H9 (cell line): ENCODE data around the gene GOLGA7B. TPM values are rescaled to one million over a fixed set of nuclear protein-coding genes. Genes with fewer than 3 reads are reported as not detected.

ENCODE experiments used
- DNase-seq: peaks from one replicate; pipeline ENCODE4 v3.0.0-alpha.2; 2017
- H2AFZ ChIP-seq: one replicate; pipeline ENCODE4 v1.6.1; 2013; ENCODE audit warnings: mild to moderate bottlenecking, low read length, control low read depth, moderate library complexity
- H2AK5ac ChIP-seq: 2 replicates; pipeline ENCODE4 v1.6.1; 2013; ENCODE audit warnings: low read length, control low read depth, mixed read lengths; ENCODE audit not compliant: insufficient read length
- H2BK120ac ChIP-seq: one replicate; pipeline ENCODE4 v1.6.1; 2013; ENCODE audit warnings: low read depth, mild to moderate bottlenecking, low read length, control low read depth, inconsistent platforms; ENCODE audit not compliant: poor library complexity, severe bottlenecking
- H2BK12ac ChIP-seq: 2 replicates; pipeline ENCODE4 v1.6.1; 2013; ENCODE audit warnings: low read length, control low read depth, mixed read lengths, low read depth; ENCODE audit not compliant: insufficient read length
- H2BK15ac ChIP-seq: 2 replicates; pipeline ENCODE4 v1.6.1; 2013; ENCODE audit warnings: low read depth, low read length, control low read depth
- H2BK20ac ChIP-seq: one replicate; pipeline ENCODE4 v1.6.1; 2013; ENCODE audit warnings: low read depth, mild to moderate bottlenecking, low read length, control low read depth, inconsistent platforms; ENCODE audit not compliant: poor library complexity, severe bottlenecking
- H2BK5ac ChIP-seq: 2 replicates; pipeline ENCODE4 v1.6.1; 2013; ENCODE audit warnings: low read length, control low read depth, mixed read lengths; ENCODE audit not compliant: insufficient read length
- H3K14ac ChIP-seq: 2 replicates; pipeline ENCODE4 v1.6.1; 2013; ENCODE audit warnings: low read length, control low read depth; ENCODE audit not compliant: insufficient read depth
- H3K18ac ChIP-seq: 2 replicates; pipeline ENCODE4 v1.6.1; 2013; ENCODE audit warnings: low read depth, mild to moderate bottlenecking, mixed read lengths, low read length, control low read depth; ENCODE audit not compliant: insufficient read length
- H3K23ac ChIP-seq: 2 replicates; pipeline ENCODE4 v1.6.1; 2013; ENCODE audit warnings: low read length, control low read depth, mixed read lengths, low read depth; ENCODE audit not compliant: insufficient read length
- H3K23me2 ChIP-seq: 2 replicates; pipeline ENCODE4 v1.6.1; 2013; ENCODE audit warnings: low read depth, mild to moderate bottlenecking, mixed read lengths, low read length, control low read depth; ENCODE audit not compliant: insufficient read length, poor library complexity, severe bottlenecking
- H3K27ac ChIP-seq: 2 replicates; pipeline ENCODE4 v1.5.1; 2013; ENCODE audit warnings: low read length, control low read depth, mixed read lengths, low read depth; ENCODE audit not compliant: insufficient read length
- H3K27me3 ChIP-seq: 2 replicates; pipeline ENCODE4 v1.6.1; 2013; ENCODE audit warnings: low read length, control low read depth, inconsistent platforms; ENCODE audit not compliant: insufficient read depth
- H3K4ac ChIP-seq: 2 replicates; pipeline ENCODE4 v1.6.1; 2013; ENCODE audit warnings: low read depth, mild to moderate bottlenecking, control low read depth, inconsistent platforms, low read length, moderate library complexity
- H3K4me1 ChIP-seq: 2 replicates; pipeline ENCODE4 v1.6.1; 2013; ENCODE audit warnings: low read length, control low read depth, inconsistent platforms; ENCODE audit not compliant: insufficient read depth
- H3K4me2 ChIP-seq: 2 replicates; pipeline ENCODE4 v1.6.1; 2013; ENCODE audit warnings: low read length, control low read depth, mixed read lengths; ENCODE audit not compliant: insufficient read length, insufficient read depth
- H3K56ac ChIP-seq: 2 replicates; pipeline ENCODE4 v1.6.1; 2013; ENCODE audit warnings: low read depth, mild to moderate bottlenecking, mixed read lengths, low read length, control low read depth; ENCODE audit not compliant: insufficient read length
- H3K79me1 ChIP-seq: 2 replicates; pipeline ENCODE4 v1.6.1; 2013; ENCODE audit warnings: low read depth, mild to moderate bottlenecking, moderate library complexity, low read length, control low read depth, inconsistent platforms; ENCODE audit not compliant: insufficient read depth, poor library complexity, severe bottlenecking
- H3K79me2 ChIP-seq: 2 replicates; pipeline ENCODE4 v1.6.1; 2013; ENCODE audit warnings: low read length, control low read depth, inconsistent platforms; ENCODE audit not compliant: insufficient read depth
- H3K9ac ChIP-seq: 2 replicates; pipeline ENCODE4 v1.6.1; 2013; ENCODE audit warnings: low read length, control low read depth, mixed read lengths; ENCODE audit not compliant: insufficient read length; ENCODE audit errors: extremely low read depth
- H3K9me3 ChIP-seq: one replicate; pipeline ENCODE4 v1.6.1; 2013; ENCODE audit warnings: low read depth, low read length, inconsistent platforms; ENCODE audit not compliant: control insufficient read depth
- H3T11ph ChIP-seq: one replicate; pipeline ENCODE4 v1.6.1; 2013; ENCODE audit warnings: mild to moderate bottlenecking, low read length, control low read depth, inconsistent platforms
- H4K20me1 ChIP-seq: one replicate; pipeline ENCODE4 v1.6.1; 2013; ENCODE audit not compliant: control insufficient read depth, insufficient read length, insufficient read depth
- H4K5ac ChIP-seq: 2 replicates; pipeline ENCODE4 v1.6.1; 2013; ENCODE audit warnings: low read depth, mild to moderate bottlenecking, mixed read lengths, low read length, control low read depth; ENCODE audit not compliant: insufficient read length
- H4K8ac ChIP-seq: replicated peaks from 2 replicates; pipeline ENCODE4 v1.6.1; 2013; ENCODE audit warnings: low read length, control low read depth, mixed read lengths, low read depth; ENCODE audit not compliant: insufficient read length
- H4K91ac ChIP-seq: 2 replicates; pipeline ENCODE4 v1.6.1; 2013; ENCODE audit warnings: low read depth, mild to moderate bottlenecking, moderate library complexity, mixed read lengths, low read length, control low read depth; ENCODE audit not compliant: insufficient read length
- H3K27ac Mint-ChIP-seq, 3 experiments: 2 replicates in 2 of 3; 3 replicates in 1 of 3; pipeline ENCODE4 v1.8.0; 2020 to 2021; ENCODE audit warnings: mixed read lengths in 3 of 3, mild to moderate bottlenecking in 1 of 3, moderate library complexity in 1 of 3
- H3K27me3 Mint-ChIP-seq: 2 replicates; pipeline ENCODE4 v1.8.0; 2021; ENCODE audit warnings: low read depth, mild to moderate bottlenecking, moderate library complexity, mixed read lengths
- H3K36me3 Mint-ChIP-seq, 3 experiments: 2 replicates in 2 of 3; 3 replicates in 1 of 3; pipeline ENCODE4 v1.8.0; 2020 to 2021; ENCODE audit warnings: low read depth in 3 of 3, mixed read lengths in 3 of 3; ENCODE audit not compliant: insufficient read depth in 1 of 3
- H3K4me1 Mint-ChIP-seq, 2 experiments: 2 replicates each; pipeline ENCODE4 v1.8.0; 2020; ENCODE audit warnings: mixed read lengths in 2 of 2
- H3K4me3 Mint-ChIP-seq, 2 experiments: 2 replicates in 1 of 2; 3 replicates in 1 of 2; pipeline ENCODE4 v1.8.0; 2020 to 2021; ENCODE audit warnings: mild to moderate bottlenecking in 2 of 2, mixed read lengths in 2 of 2, moderate library complexity in 1 of 2
- H3K9me3 Mint-ChIP-seq, 2 experiments: 2 replicates in 1 of 2; 3 replicates in 1 of 2; pipeline ENCODE4 v1.8.0; 2020; ENCODE audit warnings: mild to moderate bottlenecking in 2 of 2, mixed read lengths in 2 of 2, moderate library complexity in 1 of 2
- WGBS: extraction: QIAGEN DNeasy Blood & Tissue Kit; methylation state at CpG from one replicate; pipeline ENCODE4 v1.1.7; 2013; ENCODE audit warnings: missing lambda C conversion rate, low lambda C conversion rate, mixed read lengths; ENCODE audit not compliant: insufficient read length; ENCODE audit errors: extremely low coverage; 5-methylcytosine and 5-hydroxymethylcytosine counted together
- total RNA-seq: library from RNA; stranded (reverse); gene quantifications from 2 replicates; pipeline ENCODE4 v1.2.1, GENCODE V29; 2021
- TF ChIP-seq, protein P1 (sequence below): fragments of 200-600 bp; sonication (generic); conservative IDR thresholded peaks from 3 replicates; pipeline ENCODE4 v1.8.0; 2021; ENCODE audit warnings: antibody characterized with exemption, mild to moderate bottlenecking

Gene GOLGA7B
- total RNA-seq, 1 experiment from 2014 or later, result 0.04 TPM

DNA sequence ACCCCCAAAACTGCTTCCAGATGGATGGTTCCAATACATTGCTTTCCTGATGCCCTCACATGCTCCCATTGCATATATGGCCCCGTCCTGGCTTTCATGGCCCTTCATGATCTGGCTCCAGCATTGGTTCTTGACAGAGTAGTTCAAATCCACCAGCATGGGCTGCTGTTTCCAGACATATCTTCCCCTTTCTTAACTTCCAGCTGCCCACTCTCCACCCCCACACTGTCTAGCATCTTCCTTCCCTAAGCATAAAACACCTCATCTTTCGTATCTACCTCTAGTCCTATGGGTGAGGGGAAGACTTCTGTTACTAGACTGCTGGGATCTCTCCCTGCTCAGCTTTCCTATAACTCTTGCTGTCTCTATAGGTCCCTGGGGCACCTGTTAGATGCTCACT lies 13.2 kb upstream of the GOLGA7B start:
- Histone ChIP-seq H2BK5ac (no peak overlapping the region), H4K20me1 (no peaks in the 10 kb centered on the region), H2BK20ac (no peak overlapping the region), H3K79me2 (no peaks in the 10 kb centered on the region), H3K27ac (no peak overlapping the region), H3K27me3 (no peaks in the 10 kb centered on the region), H2BK120ac (no peak overlapping the region), H2AK5ac (no peak overlapping the region), H2BK15ac (no peak overlapping the region), H3K56ac (no peak overlapping the region), H4K5ac (no peak overlapping the region), H4K91ac (no peak overlapping the region), H3T11ph (no peak overlapping the region), H3K4ac (no peak overlapping the region), H3K79me1 (no peaks in the 10 kb centered on the region), H3K23ac (no peak overlapping the region), H3K23me2 (no peaks in the 10 kb centered on the region), H3K4me2 (no peak overlapping the region), H3K4me1 (no peaks in the 10 kb centered on the region), H4K8ac (no peak overlapping the region), H3K9me3 (no peaks in the 10 kb centered on the region), H3K18ac (no peak overlapping the region), H3K14ac (no peak overlapping the region), H3K9ac (no peak overlapping the region), H2AFZ (no peak overlapping the region), H2BK12ac (no peak overlapping the region)
- no peak for DNase-seq
- no peak overlapping the region for H3K4me3 Mint-ChIP-seq
- TF ChIP-seq, protein P1, sequence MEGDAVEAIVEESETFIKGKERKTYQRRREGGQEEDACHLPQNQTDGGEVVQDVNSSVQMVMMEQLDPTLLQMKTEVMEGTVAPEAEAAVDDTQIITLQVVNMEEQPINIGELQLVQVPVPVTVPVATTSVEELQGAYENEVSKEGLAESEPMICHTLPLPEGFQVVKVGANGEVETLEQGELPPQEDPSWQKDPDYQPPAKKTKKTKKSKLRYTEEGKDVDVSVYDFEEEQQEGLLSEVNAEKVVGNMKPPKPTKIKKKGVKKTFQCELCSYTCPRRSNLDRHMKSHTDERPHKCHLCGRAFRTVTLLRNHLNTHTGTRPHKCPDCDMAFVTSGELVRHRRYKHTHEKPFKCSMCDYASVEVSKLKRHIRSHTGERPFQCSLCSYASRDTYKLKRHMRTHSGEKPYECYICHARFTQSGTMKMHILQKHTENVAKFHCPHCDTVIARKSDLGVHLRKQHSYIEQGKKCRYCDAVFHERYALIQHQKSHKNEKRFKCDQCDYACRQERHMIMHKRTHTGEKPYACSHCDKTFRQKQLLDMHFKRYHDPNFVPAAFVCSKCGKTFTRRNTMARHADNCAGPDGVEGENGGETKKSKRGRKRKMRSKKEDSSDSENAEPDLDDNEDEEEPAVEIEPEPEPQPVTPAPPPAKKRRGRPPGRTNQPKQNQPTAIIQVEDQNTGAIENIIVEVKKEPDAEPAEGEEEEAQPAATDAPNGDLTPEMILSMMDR, result no peak
- H3K4me1 Mint-ChIP-seq, result no peaks in the 10 kb centered on the region
- peaks cover 0 to 5% of the 10 kb centered on the region in 2 experiments; a peak in 3 of 5 replicates for H3K9me3 Mint-ChIP-seq
- H3K36me3 Mint-ChIP-seq, result peaks cover 0 to 5% (median 0%) of the 10 kb centered on the region in 3 experiments; a peak in 2 of 7 replicates
- WGBS, result no CpG with 5 or more reads among the region's 2 CpGs
- H3K27ac Mint-ChIP-seq, result no peak overlapping the region
- H3K27me3 Mint-ChIP-seq, result peaks cover 32% of the 10 kb centered on the region
